Brain pericyte (primary cell): ENCODE results near the gene ZNF488.

Experiments used
- DNase-seq: peaks from one replicate; pipeline ENCODE4 v3.0.0-alpha.2; 2012; ENCODE audit warnings: low read depth, low spot score

Gene ZNF488

DNA sequence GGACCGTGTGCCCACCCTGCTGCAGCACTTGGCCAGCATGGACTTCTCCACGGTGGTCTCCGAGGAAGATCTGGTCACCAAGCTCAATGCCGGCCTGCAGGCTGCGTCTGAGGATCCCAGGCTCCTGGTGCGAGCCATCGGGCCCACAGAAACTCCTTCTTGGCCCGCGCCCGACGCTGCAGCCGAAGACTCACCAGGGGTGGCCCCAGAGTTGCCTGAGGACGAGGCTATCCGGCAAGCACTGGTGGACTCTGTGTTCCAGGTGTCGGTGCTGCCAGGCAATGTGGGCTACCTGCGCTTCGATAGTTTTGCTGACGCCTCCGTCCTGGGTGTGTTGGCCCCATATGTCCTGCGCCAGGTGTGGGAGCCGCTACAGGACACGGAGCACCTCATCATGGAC is 34.6 kb downstream of the ZNF488 start:
- DNase-seq = no peak

GRCh38 chr10:47348661-47349470 is 35.2 kb downstream of the ZNF488 start:
- no peak for DNase-seq

DNA sequence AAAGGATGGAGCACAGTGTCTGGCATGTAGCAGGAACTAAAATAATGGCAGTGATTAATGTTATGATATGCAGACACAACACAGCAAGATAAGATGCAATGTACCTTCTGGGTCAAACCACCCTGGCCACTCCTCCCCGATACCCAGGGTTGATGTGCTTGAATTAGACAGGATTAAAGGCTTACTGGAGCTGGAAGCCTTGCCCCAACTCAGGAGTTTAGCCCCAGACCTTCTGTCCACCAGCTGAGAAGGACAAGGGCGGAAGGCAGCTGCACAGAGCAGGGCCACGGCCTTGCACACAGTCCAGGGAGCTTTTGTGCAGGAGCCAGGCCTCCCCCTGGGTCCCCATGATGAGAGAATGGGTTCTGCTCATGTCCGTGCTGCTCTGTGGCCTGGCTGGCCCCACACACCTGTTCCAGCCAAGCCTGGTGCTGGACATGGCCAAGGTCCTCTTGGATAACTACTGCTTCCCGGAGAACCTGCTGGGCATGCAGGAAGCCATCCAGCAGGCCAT is 35.9 kb downstream of the ZNF488 start, which contains the start of gene RBP3:
TSS of gene RBP3 (plus strand) at position 226 of the 514 bp plus-strand sequence. CDS start at position 348, 122 bp downstream.
- no peak for DNase-seq

DNA sequence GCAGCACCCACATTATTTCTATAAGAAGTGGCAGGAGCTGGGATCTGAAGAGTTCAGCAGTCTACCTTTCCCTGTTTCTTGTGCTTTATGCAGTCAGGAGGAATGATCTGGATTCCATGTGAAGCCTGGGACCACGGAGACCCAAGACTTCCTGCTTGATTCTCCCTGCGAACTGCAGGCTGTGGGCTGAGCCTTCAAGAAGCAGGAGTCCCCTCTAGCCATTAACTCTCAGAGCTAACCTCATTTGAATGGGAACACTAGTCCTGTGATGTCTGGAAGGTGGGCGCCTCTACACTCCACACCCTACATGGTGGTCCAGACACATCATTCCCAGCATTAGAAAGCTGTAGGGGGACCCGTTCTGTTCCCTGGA is 36.8 kb downstream of the ZNF488 start:
- DNase-seq = no peak

GRCh38 chr10:47346581-47347302 is 37.4 kb downstream of the ZNF488 start:
- no peak for DNase-seq

GRCh38 chr10:47344996-47345870 is 38.9 kb downstream of the ZNF488 start:
- DNase-seq = no peak

GRCh38 chr10:47340608-47341170 is 43.4 kb downstream of the ZNF488 start:
- DNase-seq = no peak

GRCh38 chr10:47339759-47340607 is 44.1 kb downstream of the ZNF488 start:
- no peak for DNase-seq

DNA sequence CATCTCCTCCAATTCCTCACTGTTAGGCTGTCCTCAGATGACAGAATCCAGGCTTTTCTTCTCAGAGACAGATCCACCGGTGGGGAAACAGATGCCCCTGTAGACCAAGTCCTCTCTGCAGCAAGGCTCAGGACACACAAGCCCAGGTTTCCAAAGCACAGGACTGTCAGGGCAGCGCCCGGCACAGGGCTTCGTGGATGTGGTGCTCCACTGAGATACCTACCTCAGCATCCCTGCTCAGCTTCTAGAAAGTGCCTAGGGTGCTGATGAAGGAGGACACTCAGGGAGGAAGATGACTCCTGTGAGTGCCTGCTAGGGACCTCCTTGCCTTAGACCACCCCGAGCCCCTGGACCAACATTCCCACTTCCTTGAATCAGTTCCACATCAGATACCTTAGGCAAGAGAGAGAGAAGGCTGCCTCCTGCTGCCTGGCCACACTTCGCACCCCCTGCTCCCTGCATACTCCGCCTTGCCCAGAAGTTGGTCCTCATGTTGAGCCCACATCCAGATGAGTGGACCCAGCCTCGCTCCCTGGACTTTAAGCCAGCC is 44.8 kb downstream of the ZNF488 start:
- no peak for DNase-seq

DNA sequence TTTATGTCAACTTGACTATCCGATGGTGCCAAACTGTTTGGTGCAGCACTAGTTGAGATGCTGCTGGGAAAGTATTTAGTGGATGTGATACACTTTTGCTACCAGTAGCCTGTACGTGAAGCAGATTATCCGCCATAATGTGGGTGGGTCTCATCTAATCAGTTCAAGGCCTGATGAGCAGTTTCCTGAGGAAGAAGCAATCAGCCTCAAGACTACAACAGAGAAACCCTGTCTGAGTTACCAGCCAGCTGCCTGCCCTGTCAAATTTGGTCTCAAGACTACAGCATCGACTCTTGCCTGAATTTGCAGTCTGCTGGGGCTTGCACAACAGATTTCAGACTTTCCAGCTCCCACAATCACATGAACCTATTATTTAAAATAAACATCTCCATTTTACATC is 46.8 kb downstream of the ZNF488 start:
- DNase-seq = no peak

GRCh38 chr10:47336387-47337134 is 47.5 kb downstream of the ZNF488 start:
- peak; percentile 42 for DNase-seq

- DNase-seq = no peak
Observed at GRCh38 chr10:47335906-47336305, 48.2 kb downstream of the ZNF488 start.

DNA sequence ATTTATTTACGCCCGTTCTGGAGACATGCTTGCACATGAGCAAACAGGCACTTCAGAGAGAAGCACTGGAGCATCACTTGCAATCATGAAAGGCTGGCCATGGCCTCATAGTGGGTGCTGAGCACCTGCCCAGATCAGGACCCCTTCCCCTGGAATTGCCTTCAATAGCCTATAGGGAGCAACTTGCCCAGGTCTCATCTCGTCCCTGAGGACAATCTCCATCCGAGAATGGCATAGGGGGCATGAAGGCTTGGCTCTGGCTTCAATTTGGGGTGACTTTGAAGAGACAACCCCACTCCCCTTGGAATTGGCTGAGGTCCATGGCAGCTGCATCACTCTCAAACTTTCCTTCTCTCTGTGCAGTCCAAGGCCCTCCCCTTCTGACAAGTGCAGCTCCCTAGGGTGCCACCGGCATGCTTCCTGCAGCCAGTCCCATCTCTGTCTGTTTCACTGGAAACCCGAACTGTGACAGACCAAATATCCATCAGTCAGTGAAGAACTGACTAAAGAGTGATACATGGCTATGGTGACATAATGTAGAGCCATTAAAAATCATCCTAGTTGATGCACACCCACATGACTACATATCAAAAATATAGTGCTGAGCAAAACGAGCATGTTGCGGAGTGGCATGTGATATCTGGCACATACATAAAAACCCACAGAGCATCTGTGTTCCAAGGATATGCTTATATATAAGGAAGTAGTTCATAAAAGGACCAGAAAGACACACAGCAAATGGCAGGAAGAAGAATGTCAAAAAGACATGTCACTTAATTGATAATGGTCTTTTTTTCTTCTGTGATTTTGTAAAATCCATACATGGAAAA is 49.4 kb downstream of the ZNF488 start:
- no peak for DNase-seq

DNA sequence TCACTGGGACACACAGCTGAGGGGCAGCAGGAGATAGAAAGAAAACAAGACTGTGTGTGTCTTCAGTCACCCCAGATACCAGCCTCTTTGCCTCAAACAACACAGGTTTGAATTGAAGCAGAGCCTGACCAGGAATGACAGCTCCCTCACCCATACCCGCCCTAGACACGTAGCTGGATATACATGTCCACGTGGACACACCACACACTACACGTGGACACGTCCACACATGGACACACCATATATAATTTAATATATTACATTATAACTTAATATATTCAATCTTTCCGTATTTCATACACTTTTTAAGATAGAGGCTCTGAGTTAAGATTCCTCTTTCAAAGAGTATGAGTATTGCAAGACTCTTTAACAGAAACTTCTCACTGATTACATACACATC is 50.6 kb downstream of the ZNF488 start:
- DNase-seq = no peak

- no peak for DNase-seq
Observed at GRCh38 chr10:47332946-47333345, 51.1 kb downstream of the ZNF488 start.

DNA sequence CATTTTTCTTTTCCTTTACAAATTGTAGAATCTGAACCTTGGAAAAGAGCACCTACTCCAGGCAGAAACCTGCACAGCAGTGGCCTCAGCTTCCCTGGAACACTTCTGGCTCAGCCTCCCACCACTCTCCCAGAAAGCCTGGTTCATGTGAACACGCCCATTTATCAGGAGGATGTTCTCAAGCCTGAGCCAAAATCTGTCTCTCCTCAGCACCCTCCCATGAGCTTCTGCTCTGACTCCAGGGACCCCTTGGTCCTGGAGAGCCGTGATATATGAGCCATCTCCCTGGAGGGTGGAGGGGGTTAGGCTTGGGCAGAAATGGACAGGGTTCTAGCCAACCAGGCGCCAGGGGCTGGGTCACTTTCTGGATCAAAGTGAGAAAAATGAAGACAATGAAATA is 51.7 kb downstream of the ZNF488 start:
- no peak for DNase-seq

DNA sequence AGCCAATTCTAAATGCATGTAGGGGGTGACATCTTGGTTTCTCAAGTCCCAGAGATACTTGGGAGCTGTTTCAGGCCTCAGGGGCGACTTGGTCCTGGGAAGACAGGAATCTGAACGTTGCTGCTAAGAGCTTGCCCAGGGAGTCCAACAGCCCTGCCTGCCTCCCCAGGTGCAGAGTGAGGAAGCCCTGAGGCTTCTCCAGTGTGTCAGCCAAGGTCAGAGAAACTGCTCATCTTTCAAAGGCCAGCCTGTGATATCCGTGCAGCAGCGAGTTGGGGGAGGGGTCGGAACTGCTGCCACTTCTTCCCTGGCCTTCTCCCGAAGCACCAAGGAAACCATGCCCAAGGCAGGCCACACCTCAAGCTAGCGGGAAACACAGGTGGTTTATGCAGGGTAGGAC is 52.1 kb downstream of the ZNF488 start:
- no peak for DNase-seq

- DNase-seq = no peak
Observed at GRCh38 chr10:47331491-47331890, 52.6 kb downstream of the ZNF488 start.

GRCh38 chr10:47330804-47331203 is 53.3 kb downstream of the ZNF488 start:
- DNase-seq = no peak
